Stimulated activated naive CD4-positive, alpha-beta T cell treated with Interleukin-2 at 50 U/mL for 16 hours (primary cell): ENCODE measurements around the gene MAML2.
A peak's percentile ranks its signal among the peaks of the same experiment; 100 is the strongest.

Experiments
- DNase-seq: peaks from one replicate; lab custom pipeline; 2025; lab: John Stamatoyannopoulos, UW

Gene MAML2

DNA sequence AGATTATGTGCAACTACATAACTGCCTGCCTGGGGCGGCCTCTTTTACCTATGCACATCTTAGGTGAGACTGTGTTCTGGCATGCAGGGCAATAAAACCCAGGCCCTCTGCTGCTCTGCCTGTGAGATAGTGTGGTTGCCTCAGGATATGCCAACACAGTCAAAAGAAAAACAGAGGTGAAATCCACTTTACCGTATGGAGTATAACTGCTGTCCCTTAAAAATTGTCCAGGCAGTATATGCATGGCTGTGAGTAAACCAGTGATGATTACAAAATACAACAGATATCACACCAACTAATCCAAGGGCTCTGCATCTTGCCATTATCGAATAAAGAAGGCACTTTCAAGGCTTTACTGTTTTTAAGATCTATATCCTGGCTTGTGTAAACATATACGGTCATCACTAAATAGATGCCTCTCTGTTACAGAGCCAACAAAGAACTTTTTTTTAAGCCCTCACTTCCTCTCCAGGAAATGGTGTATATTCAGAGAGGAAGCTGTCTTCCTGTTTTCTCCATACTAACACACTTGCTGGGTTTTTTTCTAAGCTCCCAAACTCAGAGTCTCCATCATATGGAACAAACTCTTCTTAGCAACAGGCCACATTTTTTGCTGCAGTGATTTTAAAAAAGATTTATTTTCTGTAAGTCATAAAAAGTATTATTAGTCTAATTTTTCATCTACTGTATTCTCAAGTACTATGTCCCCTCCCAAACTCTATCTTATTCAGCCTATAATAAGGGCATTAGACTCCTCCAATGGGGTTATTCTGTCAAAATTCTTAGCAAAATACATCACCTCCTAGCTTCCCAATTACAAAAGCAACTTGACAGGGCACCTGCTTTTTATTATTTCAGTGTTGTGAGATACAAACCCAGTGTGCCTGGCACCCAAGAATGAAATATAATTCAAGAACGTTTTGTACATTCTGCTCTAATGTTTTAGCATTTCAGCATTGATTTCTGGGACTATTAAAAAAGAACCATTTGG, 135.2 kb downstream of the MAML2 start:
- DNase-seq, result no peak

GRCh38 chr11:96206955-96207354, 136.0 kb downstream of the MAML2 start:
- DNase-seq, result no peak

DNA sequence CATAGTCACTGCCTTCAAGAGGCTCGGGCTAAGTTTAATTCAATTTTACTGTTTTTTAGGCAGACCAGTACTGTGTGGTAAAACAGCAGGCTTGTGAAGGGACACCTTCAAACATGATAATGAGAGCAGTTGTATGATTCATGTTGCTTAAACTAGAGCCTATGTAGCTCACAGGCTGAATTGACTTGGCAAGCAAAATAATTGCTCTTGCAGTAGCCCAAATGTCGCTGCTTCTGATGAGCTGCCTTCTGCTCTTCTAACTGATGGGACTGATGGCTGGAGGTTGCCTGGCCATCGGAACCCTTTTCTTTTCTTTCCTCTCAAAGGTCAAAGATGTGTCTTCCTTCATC, 137.6 kb downstream of the MAML2 start:
- no peak for DNase-seq

GRCh38 chr11:96204721-96205459, 138.1 kb downstream of the MAML2 start:
- DNase-seq, result peak; percentile 3

GRCh38 chr11:96204366-96204659, 138.7 kb downstream of the MAML2 start:
- no peak for DNase-seq

- no peak for DNase-seq
Observed at GRCh38 chr11:96203567-96204365, 139.2 kb downstream of the MAML2 start.

GRCh38 chr11:96200243-96200642, 142.8 kb downstream of the MAML2 start:
- DNase-seq, result no peak

- peak; percentile 43 for DNase-seq
Observed at GRCh38 chr11:96199563-96200025, 143.4 kb downstream of the MAML2 start.

DNA sequence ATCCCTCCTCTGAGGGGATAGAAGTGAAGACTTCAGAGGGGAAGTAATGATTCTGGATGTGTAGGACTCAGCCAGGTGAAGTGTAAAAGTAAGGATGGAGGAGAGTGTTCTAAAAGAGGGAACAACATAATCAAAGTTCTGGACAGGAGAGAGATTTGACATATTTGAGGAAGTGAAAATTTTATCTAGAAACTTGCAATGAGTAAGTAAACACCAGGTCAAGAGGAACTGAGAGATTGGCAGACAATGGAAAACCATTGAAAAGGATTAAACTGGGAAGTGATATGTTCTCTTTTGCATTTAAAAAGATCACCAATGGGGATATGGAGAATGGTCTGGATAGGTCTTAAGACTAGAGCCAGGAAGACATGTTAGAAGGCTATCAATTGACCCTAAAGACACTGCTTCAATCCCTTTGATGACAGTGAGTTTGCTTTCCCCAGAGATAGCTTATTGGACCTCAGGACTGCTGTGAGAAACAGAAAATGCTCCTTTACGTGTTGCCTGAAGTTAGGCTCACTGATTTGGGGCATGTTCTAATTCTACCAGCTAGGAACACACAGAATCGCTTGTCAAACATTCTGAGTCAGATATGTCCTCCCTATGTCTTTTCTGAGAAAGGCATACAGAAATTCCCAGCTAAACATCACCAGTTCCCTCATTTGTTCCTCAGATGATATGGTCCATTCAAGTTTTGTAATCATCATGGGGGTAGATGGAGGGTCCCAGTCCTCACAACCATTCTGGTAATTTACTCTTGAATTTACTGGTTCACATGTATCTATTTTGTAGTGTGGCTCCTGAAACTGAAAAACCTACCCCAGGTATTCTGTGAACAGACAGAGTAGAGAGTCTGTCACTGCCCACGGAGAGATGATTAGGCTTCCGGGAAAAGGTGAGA, 144.9 kb downstream of the MAML2 start:
- DNase-seq, result peak; percentile 8

GRCh38 chr11:96197103-96197502, 145.9 kb downstream of the MAML2 start:
- DNase-seq, result no peak

GRCh38 chr11:96196181-96196662, 146.8 kb downstream of the MAML2 start:
- no peak for DNase-seq

DNA sequence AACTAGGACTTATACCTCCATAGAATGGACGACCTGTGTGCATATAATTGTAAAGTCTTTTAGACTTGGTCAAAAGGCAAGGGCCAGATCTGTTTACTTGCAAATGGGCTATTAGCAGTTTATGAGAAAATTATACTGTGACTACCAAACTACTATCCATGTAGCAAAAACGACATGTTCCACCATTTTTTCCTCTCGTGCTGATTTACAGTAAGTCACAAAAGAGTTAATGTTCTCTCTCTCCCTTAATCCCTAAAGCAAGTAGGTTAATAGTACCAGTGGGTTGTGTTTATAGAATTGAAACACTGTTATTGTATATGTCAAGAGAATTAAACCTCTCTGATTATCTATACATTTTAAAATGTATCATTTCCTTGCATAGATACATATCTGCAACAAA, 147.3 kb downstream of the MAML2 start:
- DNase-seq, result no peak

- DNase-seq, result no peak
Observed at GRCh38 chr11:96194581-96195374, 148.2 kb downstream of the MAML2 start.

DNA sequence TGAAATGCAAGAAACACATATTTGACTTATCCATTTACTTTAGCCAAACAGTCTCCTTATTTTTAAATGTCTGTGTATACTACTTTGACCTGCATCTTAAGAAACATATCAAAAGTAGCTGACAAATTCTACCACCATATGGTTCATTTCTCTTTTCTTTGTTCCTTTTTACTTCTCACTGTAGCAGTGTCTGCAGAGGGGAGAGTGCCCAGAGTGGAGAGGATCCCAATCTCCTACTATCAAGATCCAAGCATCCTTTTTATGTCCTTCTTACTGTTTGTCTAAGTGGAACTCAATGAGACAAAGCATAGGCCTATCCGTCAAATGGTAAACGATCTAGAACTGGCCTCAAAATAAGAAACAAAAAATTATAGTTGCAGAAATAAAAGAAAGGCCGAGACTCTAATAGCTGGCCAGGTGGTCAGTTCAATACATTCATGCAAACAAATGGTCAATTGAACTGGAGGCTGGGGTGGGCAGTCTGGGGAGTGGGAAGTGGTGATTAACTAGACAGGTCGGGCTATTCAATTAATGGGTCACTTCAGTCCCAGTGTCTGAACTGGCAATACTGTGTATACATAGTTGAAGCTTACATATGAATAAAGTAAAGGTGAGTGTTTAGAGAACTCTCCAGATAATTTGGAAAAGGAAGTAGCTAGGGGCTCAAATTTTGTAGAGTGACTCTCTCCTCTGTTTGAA, 149.1 kb downstream of the MAML2 start:
- DNase-seq, result no peak

GRCh38 chr11:96191752-96192151, 151.2 kb downstream of the MAML2 start:
- no peak for DNase-seq

DNA sequence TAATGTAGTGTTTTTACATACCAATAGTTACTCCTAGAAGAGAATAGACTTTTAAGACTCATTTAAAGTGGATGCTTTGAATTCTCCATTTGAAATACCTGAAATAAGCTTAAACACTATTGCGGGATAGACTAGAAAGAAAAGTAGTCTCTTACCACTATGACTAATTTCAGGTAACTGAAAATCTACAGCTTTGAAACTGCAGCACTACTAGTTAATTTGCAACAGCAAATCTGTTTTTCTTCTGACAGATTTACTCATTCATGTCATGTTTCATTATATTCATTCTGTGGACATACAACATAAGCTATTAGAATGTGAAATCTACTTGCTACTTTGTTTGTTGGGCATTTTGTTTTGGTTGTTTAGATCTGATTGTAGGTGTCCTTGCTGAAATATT, 153.6 kb downstream of the MAML2 start:
- DNase-seq, result no peak

GRCh38 chr11:96188243-96189006, 154.6 kb downstream of the MAML2 start:
- DNase-seq, result peak; percentile 17

GRCh38 chr11:96187822-96188221, 155.2 kb downstream of the MAML2 start:
- DNase-seq, result no peak

GRCh38 chr11:96186806-96187205, 156.2 kb downstream of the MAML2 start:
- DNase-seq, result no peak
